ENCODE results near the gene ABCC3. TPM values are rescaled to one million over a fixed set of nuclear protein-coding genes. Genes with fewer than 3 reads are reported as not detected.

ABCC3 gene
- total and polyA plus RNA-seq, 9 of the 15 experiments (the other 6 are each of a cell fraction or from before 2014, with no cell fraction given): 0.03 to 1.6 (median 0.42) TPM; not detected in 5

GRCh38 chr17:50693036-50693682, 58.5 kb downstream of the ABCC3 start:
- Histone ChIP-seq H3K27ac (ENCODE audit: extremely low read depth, low read depth, low read length) (no peak overlapping the region), H3K79me2 (ENCODE audit: control insufficient read depth, insufficient read depth, low read length) (no peaks in the 10 kb centered on the region), H3K9me1 (ENCODE audit: control insufficient read depth, insufficient read depth, low read length) (no peaks in the 10 kb centered on the region), H3K9me3 (replicated peaks; ENCODE audit: control insufficient read depth, insufficient read depth, low read depth, low read length) (no peaks in the 10 kb centered on the region), H3K9ac (ENCODE audit: insufficient read depth in 1 of 2, low read depth in 2 of 2, low read length in 2 of 2) (no peak overlapping the region), H3K27me3 (ENCODE audit: control insufficient read depth in 2 of 2, insufficient read depth in 2 of 2, low read length in 2 of 2) (no peaks in the 10 kb centered on the region), H3K4me2 (ENCODE audit: insufficient read depth, low read length) (no peak overlapping the region), H3K4me3 (no peak overlapping the region), H4K20me1 (replicated peaks; ENCODE audit: control insufficient read depth, insufficient read depth, low read length) (no peaks in the 10 kb centered on the region), H2AFZ (ENCODE audit: low read depth, low read length) (no peak overlapping the region), H3K36me3 (ENCODE audit: control insufficient read depth, insufficient read depth, low read length) (peaks cover 59% of the 10 kb centered on the region), H3K4me1 (replicated peaks in 1 of 2; ENCODE audit: control insufficient read depth in 2 of 2, insufficient read depth in 2 of 2, low read length in 2 of 2) (peaks cover 0 to 6% of the 10 kb centered on the region in 2 experiments; a peak in 1 of 5 replicates)
- ATAC-seq (no peak), FAIRE-seq (no peak), DNase-seq (ENCODE audit: extremely low read depth in 1 of 4, low spot score in 3 of 4) (no peak)
- TF ChIP-seq RFX5 (IDR thresholded peaks at IDR 0.05; ENCODE audit: low read depth, low read length): no peak
- no peak for TF ChIP-seq ATF1 (CRISPR knock-in tag; IDR thresholded peaks at IDR 0.05)
- no peak for TF ChIP-seq ATF1 (tag; IDR thresholded peaks at IDR 0.05)
- no peak for TF ChIP-seq HNRNPK (IDR thresholded peaks at IDR 0.05; ENCODE audit: low read depth, low read length, poor library complexity, severe bottlenecking)
- no peak for TF ChIP-seq CTBP1 (IDR thresholded peaks at IDR 0.05; ENCODE audit: borderline replicate concordance)
- TF ChIP-seq HES1 (IDR thresholded peaks at IDR 0.05; ENCODE audit: low read depth): no peak
- ChIA-PET CTCF (ENCODE audit: low intra/inter-chr PET ratio) (no interaction called here), POLR2A (interaction anchor here (0.5 to 1.8 kb wide), 5 partner anchors 9 to 167 kb away, joined by 3 to 5 read pairs (median 4); partner anchors contain the start of gene LUC7L3)
- in situ Hi-C loops (cut with MboI): no loop called here
- BruUV-seq (replicated peaks): no TSS peak
- intact Hi-C loops (cut with micrococcal nuclease): no loop called here
- 92% methylated on average over 5 of the region's 5 CpGs for WGBS (ENCODE audit: insufficient coverage, low coverage, missing lambda C conversion rate)
